GM18517 (cell line): Measurements from ENCODE around the gene ITGB7.
A peak's percentile ranks its signal among the peaks of the same experiment; 100 is the strongest.

ENCODE experiments used
- ATAC-seq: cut with Tn5 transposase; IDR thresholded peaks from one replicate; pipeline ENCODE4 v1.9.1; 2021; ENCODE audit warnings: mild to moderate bottlenecking, moderate library complexity; ENCODE audit not compliant: unreplicated experiment

Gene ITGB7

DNA sequence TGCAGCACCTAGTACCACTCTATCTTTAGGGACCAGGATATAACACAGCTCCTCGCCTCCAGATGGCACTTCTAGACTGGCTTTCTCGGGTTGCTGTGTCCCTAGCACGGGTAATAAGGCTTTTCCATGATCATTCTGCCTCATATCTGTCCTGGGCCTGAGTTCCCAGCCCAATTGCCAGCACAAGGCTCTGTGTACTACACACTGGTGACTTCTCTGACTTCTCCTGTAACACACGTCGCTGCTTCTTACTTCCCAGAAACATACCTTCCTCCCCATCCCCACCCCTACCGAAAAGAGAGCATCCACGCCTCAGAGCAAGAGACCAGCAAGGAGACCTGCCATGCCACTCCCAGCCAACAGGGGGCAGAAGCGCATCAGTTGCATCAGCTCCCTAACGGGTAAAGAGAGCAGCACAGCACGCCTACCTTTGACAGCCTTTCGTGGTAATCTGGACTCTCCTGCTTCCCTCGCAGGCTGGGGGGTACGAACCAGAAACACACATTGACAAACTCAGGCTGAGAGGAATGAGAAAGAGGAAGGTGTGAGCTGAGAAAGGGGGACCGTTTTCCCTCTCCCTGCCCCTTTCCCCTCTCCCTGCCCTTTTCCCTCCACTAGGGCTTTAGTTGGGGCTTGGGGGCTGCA lies 47.7 kb downstream of the ITGB7 start:
- peak; percentile 78 for ATAC-seq

DNA sequence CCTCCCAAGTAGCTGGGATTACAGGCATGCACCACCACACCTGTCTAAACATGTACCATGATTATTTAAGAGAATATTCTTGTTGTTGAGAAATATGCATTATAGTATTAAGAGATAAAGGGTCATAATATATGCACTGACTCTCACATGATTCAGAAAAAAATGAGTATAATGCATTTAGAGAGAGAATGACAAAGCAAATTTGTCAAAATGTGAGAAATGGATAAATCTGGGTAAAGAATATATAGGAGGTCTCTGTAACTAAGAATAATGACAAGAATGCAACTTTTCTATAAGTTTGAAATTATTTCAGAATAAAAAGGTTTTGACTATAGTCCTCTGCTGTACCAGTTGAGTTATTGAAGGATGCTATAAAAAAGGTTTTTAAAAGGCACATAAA lies 54.7 kb downstream of the ITGB7 start:
- no peak for ATAC-seq

DNA sequence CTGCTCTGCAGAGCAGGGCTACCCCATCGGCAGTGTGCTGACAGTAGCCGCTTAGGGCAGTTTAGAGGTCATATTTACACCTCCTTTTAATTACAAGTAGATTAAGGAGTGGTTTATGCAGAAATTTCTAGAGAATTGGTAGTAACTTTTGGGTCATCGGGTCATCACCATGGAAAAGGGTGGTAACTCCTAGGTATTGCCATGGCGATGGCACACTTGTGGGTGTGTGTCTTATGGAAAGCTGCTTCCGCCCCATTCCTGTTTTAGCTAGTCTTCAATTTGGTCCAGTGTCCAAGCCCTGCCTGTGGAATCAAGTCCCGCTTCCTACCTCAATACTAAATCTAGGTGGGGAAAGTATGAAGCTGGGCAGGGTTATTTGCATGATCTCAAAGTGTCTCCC lies 56.0 kb downstream of the ITGB7 start:
- ATAC-seq = no peak

DNA sequence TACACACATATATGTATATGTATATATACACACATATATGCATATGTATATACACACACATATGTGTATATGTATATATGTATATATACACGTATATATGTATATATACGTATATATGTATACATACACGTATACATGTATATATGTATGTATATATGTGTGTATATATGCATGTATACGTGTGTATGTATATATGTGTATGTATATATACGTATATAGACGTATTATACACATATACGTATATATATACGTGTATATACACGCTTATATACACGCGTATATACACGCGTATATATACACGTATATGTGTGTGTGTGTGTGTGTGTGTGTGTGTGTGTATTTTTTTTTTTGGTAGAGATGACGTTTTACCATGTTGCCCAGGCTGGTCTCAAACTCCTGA lies 59.4 kb downstream of the ITGB7 start:
- no peak for ATAC-seq

DNA sequence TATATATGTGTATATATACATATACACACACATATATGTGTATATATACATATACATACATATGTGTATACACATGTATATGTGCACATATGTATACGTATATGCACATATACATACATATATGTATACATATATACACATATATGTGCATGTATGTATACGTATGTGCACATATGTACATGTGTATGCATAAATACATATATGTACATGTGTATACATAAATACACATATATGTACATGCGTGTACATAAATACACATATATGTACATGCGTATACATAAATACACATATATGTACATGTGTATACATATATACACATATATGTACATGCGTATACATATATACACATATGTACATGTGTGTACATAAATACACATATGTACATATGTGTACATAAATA lies 59.9 kb downstream of the ITGB7 start:
- no peak for ATAC-seq

DNA sequence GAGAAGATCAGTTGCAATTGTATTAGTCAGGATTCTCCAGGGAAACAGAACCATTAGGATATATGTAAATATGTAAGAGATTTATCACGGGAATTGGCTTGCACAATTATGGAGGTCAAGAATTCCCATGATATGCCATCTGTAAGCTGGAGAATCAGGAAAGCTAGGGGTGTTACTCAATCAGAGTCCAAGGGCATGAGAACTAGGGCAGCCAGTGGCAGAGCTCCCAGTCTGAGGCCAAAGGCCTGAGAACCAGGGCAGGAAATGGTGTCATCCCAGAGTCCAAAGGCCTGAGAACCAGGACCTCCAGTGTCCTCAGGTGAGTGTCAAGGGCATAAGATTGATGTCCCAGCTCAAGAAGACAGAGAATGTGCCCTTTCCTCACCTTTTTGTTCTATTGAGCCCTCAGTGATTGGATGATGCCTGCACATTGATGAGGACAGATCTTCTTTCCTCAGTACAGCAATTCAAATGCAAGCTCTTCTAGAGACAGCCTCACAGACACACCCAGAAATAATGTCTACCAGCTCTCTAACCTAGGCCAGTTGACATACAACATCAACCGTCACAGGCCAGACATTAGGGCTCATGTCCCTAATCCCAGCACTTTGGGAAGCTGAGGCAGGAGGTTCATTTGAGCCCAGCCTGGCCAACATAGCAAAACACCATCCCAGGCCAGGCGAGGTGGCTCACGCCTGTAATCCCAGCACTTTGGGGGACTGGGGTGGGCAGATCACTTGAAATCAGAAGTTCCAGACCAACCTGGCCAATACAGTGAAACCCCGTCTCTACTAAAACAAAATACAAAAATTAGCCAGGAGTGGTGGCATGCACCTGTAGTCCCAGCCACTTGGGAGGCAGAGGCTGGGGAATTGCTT lies 61.4 kb downstream of the ITGB7 start:
- ATAC-seq = no peak

DNA sequence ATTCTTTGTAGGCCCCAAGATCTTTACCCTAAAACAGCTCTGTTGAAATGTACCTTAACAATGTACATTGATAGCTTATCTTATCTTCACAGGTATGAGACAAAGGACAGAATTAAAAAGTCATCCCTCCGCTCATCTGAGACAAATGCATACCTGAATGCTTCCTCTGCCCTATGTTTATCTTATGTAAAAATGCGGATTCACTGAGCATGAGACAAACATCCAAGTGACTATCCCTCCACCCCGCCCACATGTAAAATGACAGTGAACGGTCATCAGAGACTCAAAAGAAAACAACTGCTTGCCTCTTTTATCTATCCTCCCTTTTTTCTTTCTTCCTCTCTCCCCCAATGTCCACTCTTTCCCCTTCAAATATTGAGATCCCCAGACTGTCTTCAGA lies 63.7 kb downstream of the ITGB7 start:
- ATAC-seq = no peak
